ENCODE data around the gene FEM1A. TPM values are rescaled to one million over a fixed set of nuclear protein-coding genes. Genes with fewer than 3 reads are reported as not detected.
"Not testable (repeated sequence)": the region's sequence is repeated elsewhere in the genome, so short reads cannot be mapped to it uniquely, and the experiment has no call there.

FEM1A gene
- total RNA-seq, 1 donor from 2014 or later, result 12.2 TPM

GRCh38 chr19:4814625-4815425 lies 23.3 kb downstream of the FEM1A start:
- DNase-seq (ENCODE audit: low spot score), result no peak

- peak; percentile 92 for DNase-seq (ENCODE audit: low spot score)
Measured at GRCh38 chr19:4815426-4816201, 24.1 kb downstream of the FEM1A start.

- no peak for DNase-seq (ENCODE audit: low spot score)
Measured at GRCh38 chr19:4816202-4816949, 24.8 kb downstream of the FEM1A start.

GRCh38 chr19:4816950-4817278 lies 25.4 kb downstream of the FEM1A start:
- no peak for DNase-seq (ENCODE audit: low spot score)

- DNase-seq (ENCODE audit: low spot score), result no peak
Measured at GRCh38 chr19:4817467-4818277, 26.1 kb downstream of the FEM1A start.

- no peak for DNase-seq (ENCODE audit: low spot score)
Measured at GRCh38 chr19:4821265-4821664, 29.7 kb downstream of the FEM1A start.

- not testable (repeated sequence) for DNase-seq (ENCODE audit: low spot score)
Measured at GRCh38 chr19:4822354-4822753, 30.8 kb downstream of the FEM1A start.

GRCh38 chr19:4823577-4823976 lies 32.0 kb downstream of the FEM1A start:
- DNase-seq (ENCODE audit: low spot score), result no peak

GRCh38 chr19:4829001-4829712 lies 37.6 kb downstream of the FEM1A start:
- no peak for DNase-seq (ENCODE audit: low spot score)

GRCh38 chr19:4830332-4830731 lies 38.8 kb downstream of the FEM1A start:
- no peak for DNase-seq (ENCODE audit: low spot score)

GRCh38 chr19:4830768-4831265 lies 39.3 kb downstream of the FEM1A start:
- no peak for DNase-seq (ENCODE audit: low spot score)

- DNase-seq (ENCODE audit: low spot score), result peak; percentile 78
Measured at GRCh38 chr19:4831304-4831978, 39.9 kb downstream of the FEM1A start, which contains the start of gene TICAM1. Gene TICAM1 (minus strand): TSS chr19:4831712. CDS start chr19:4818377, 13,335 bp downstream.

- not testable (repeated sequence) for DNase-seq (ENCODE audit: low spot score)
Measured at GRCh38 chr19:4831979-4832340, 40.4 kb downstream of the FEM1A start.

- no peak for DNase-seq (ENCODE audit: low spot score)
Measured at GRCh38 chr19:4832776-4833175, 41.2 kb downstream of the FEM1A start.

- DNase-seq (ENCODE audit: low spot score), result no peak
Measured at GRCh38 chr19:4839192-4839591, 47.7 kb downstream of the FEM1A start.

- DNase-seq (ENCODE audit: low spot score), result no peak
Measured at GRCh38 chr19:4843647-4843965, 52.1 kb downstream of the FEM1A start.

GRCh38 chr19:4844348-4845179 lies 53.0 kb downstream of the FEM1A start:
- DNase-seq (ENCODE audit: low spot score), result no peak

GRCh38 chr19:4845975-4846374 lies 54.4 kb downstream of the FEM1A start:
- DNase-seq (ENCODE audit: low spot score), result not testable (repeated sequence)
